Skeletal muscle satellite cell (primary cell): ENCODE results near the gene EAF1.

Experiments used
- H3K27me3 ChIP-seq: 2 replicates; pipeline ENCODE4 v1.7.0; 2013; ENCODE audit warnings: low read length; ENCODE audit not compliant: control insufficient read depth, insufficient read depth
- H3K36me3 ChIP-seq: 2 replicates; pipeline ENCODE4 v1.7.0; 2013; ENCODE audit warnings: mild to moderate bottlenecking, control low read depth, low read length; ENCODE audit not compliant: insufficient read depth
- H3K4me1 ChIP-seq: 2 replicates; pipeline ENCODE4 v1.7.0; 2013; ENCODE audit warnings: low read length; ENCODE audit not compliant: control insufficient read depth, insufficient read depth
- H3K4me2 ChIP-seq: 2 replicates; pipeline ENCODE4 v1.7.0; 2013; ENCODE audit warnings: mild to moderate bottlenecking, low read length
- H3K4me3 ChIP-seq: 2 replicates; pipeline ENCODE4 v1.7.0; 2013; ENCODE audit warnings: low read length
- H3K9ac ChIP-seq: 2 replicates; pipeline ENCODE4 v1.7.0; 2013; ENCODE audit warnings: mild to moderate bottlenecking, low read depth, low read length, moderate library complexity
- H3K9me3 ChIP-seq: replicated peaks from 2 replicates; pipeline ENCODE4 v1.7.0; 2013; ENCODE audit warnings: mild to moderate bottlenecking, control low read depth, low read length

Gene EAF1

GRCh38 chr3:15438983-15439382 lies 11.6 kb downstream of the EAF1 start:
- Histone ChIP-seq H3K9me3 (no peaks in the 10 kb centered on the region), H3K4me3 (no peak overlapping the region), H3K4me2 (no peak overlapping the region), H3K36me3 (peaks cover 76% of the 10 kb centered on the region), H3K27me3 (no peaks in the 10 kb centered on the region), H3K4me1 (peaks cover 27% of the 10 kb centered on the region), H3K9ac (no peak overlapping the region)

- no peaks in the 10 kb centered on the region for H3K9me3 ChIP-seq
- H3K9ac ChIP-seq: no peak overlapping the region
- peaks cover 27% of the 10 kb centered on the region for H3K4me1 ChIP-seq
- peaks cover 74% of the 10 kb centered on the region for H3K36me3 ChIP-seq
- no peak overlapping the region for H3K4me3 ChIP-seq
- H3K4me2 ChIP-seq: no peak overlapping the region
- no peaks in the 10 kb centered on the region for H3K27me3 ChIP-seq
These were observed 12.1 kb downstream of the EAF1 start for GRCh38 chr3:15439476-15439875.

- no peak overlapping the region for H3K4me3 ChIP-seq
- H3K9ac ChIP-seq: no peak overlapping the region
- H3K9me3 ChIP-seq: no peaks in the 10 kb centered on the region
- H3K36me3 ChIP-seq: peaks cover 60% of the 10 kb centered on the region
- H3K4me1 ChIP-seq: peaks cover 27% of the 10 kb centered on the region
- no peaks in the 10 kb centered on the region for H3K27me3 ChIP-seq
- no peak overlapping the region for H3K4me2 ChIP-seq
These were observed 13.5 kb downstream of the EAF1 start for GRCh38 chr3:15440891-15441290.

GRCh38 chr3:15443826-15444524 lies 16.6 kb downstream of the EAF1 start:
- no peak overlapping the region for H3K9ac ChIP-seq
- peaks cover 21% of the 10 kb centered on the region for H3K4me1 ChIP-seq
- no peaks in the 10 kb centered on the region for H3K27me3 ChIP-seq
- H3K36me3 ChIP-seq: peaks cover 39% of the 10 kb centered on the region
- H3K4me2 ChIP-seq: no peak overlapping the region
- H3K9me3 ChIP-seq: no peaks in the 10 kb centered on the region
- no peak overlapping the region for H3K4me3 ChIP-seq

- Histone ChIP-seq H3K4me1 (no peaks in the 10 kb centered on the region), H3K36me3 (no peaks in the 10 kb centered on the region), H3K9ac (no peak overlapping the region), H3K9me3 (no peaks in the 10 kb centered on the region), H3K4me2 (no peak overlapping the region), H3K4me3 (no peak overlapping the region), H3K27me3 (no peaks in the 10 kb centered on the region)
These were observed 22.3 kb downstream of the EAF1 start for GRCh38 chr3:15449489-15450224.

- Histone ChIP-seq H3K9me3 (no peaks in the 10 kb centered on the region), H3K27me3 (no peaks in the 10 kb centered on the region), H3K4me3 (no peak overlapping the region), H3K4me1 (no peaks in the 10 kb centered on the region), H3K36me3 (no peaks in the 10 kb centered on the region), H3K4me2 (no peak overlapping the region), H3K9ac (no peak overlapping the region)
These were observed 23.2 kb downstream of the EAF1 start for GRCh38 chr3:15450438-15451215.

- no peak overlapping the region for H3K4me2 ChIP-seq
- no peak overlapping the region for H3K9ac ChIP-seq
- no peaks in the 10 kb centered on the region for H3K4me1 ChIP-seq
- no peaks in the 10 kb centered on the region for H3K36me3 ChIP-seq
- H3K9me3 ChIP-seq: no peaks in the 10 kb centered on the region
- H3K27me3 ChIP-seq: no peaks in the 10 kb centered on the region
- no peak overlapping the region for H3K4me3 ChIP-seq
These were observed 24.1 kb downstream of the EAF1 start for GRCh38 chr3:15451216-15452113.

GRCh38 chr3:15452156-15452555 lies 24.8 kb downstream of the EAF1 start:
- Histone ChIP-seq H3K36me3 (no peaks in the 10 kb centered on the region), H3K4me3 (no peak overlapping the region), H3K9me3 (no peaks in the 10 kb centered on the region), H3K27me3 (no peaks in the 10 kb centered on the region), H3K9ac (no peak overlapping the region), H3K4me2 (no peak overlapping the region), H3K4me1 (no peaks in the 10 kb centered on the region)

GRCh38 chr3:15452961-15453360 lies 25.6 kb downstream of the EAF1 start:
- Histone ChIP-seq H3K4me2 (no peak overlapping the region), H3K36me3 (no peaks in the 10 kb centered on the region), H3K9me3 (no peaks in the 10 kb centered on the region), H3K27me3 (no peaks in the 10 kb centered on the region), H3K9ac (no peak overlapping the region), H3K4me3 (no peak overlapping the region), H3K4me1 (no peaks in the 10 kb centered on the region)

- Histone ChIP-seq H3K4me2 (no peak overlapping the region), H3K4me1 (no peaks in the 10 kb centered on the region), H3K9me3 (no peaks in the 10 kb centered on the region), H3K4me3 (no peak overlapping the region), H3K9ac (no peak overlapping the region), H3K27me3 (no peaks in the 10 kb centered on the region), H3K36me3 (no peaks in the 10 kb centered on the region)
These were observed 26.1 kb downstream of the EAF1 start for GRCh38 chr3:15453501-15453900.
